Muscle layer of colon (tissue), 2 donors: Measurements from ENCODE around the gene TSPYL6.

Source experiments
- H3K27ac ChIP-seq: one replicate; pipeline ENCODE4 v1.7.0; 2013; ENCODE audit warnings: low read depth, mild to moderate bottlenecking, low read length, moderate library complexity
- H3K27me3 ChIP-seq, 2 donors: one replicate each; pipeline ENCODE4 v1.7.0; 2013; ENCODE audit warnings: low read length in 2 of 2, mild to moderate bottlenecking in 2 of 2; ENCODE audit not compliant: insufficient read depth in 2 of 2, control insufficient read depth in 1 of 2
- H3K36me3 ChIP-seq: one replicate; pipeline ENCODE4 v1.7.0; 2013; ENCODE audit warnings: mild to moderate bottlenecking, low read length; ENCODE audit not compliant: insufficient read depth
- H3K4me1 ChIP-seq: one replicate; pipeline ENCODE4 v1.7.0; 2013; ENCODE audit warnings: mild to moderate bottlenecking, low read length; ENCODE audit not compliant: insufficient read depth
- H3K4me3 ChIP-seq, 2 donors: one replicate each; pipeline ENCODE4 v1.7.0; 2013; ENCODE audit warnings: low read length in 2 of 2, low read depth in 1 of 2, mild to moderate bottlenecking in 1 of 2, moderate library complexity in 1 of 2
- H3K9ac ChIP-seq: one replicate; pipeline ENCODE4 v1.7.0; 2013; ENCODE audit warnings: low read length
- H3K9me3 ChIP-seq: one replicate; pipeline ENCODE4 v1.7.0; 2013; ENCODE audit warnings: mild to moderate bottlenecking, low read length
- donor health status: abdominal sarcoma.
- donor health status: Adenocarcinoma of cecum.

Gene TSPYL6

GRCh38 chr2:54213082-54213481, 42.9 kb downstream of the TSPYL6 start:
- no peaks in the 10 kb centered on the region for H3K4me1 ChIP-seq
- H3K27ac ChIP-seq, result no peak overlapping the region
- no peaks in the 10 kb centered on the region for H3K27me3 ChIP-seq
- no peak overlapping the region for H3K9ac ChIP-seq
- no peaks in the 10 kb centered on the region for H3K36me3 ChIP-seq
- no peak overlapping the region for H3K4me3 ChIP-seq
- peaks cover 7% of the 10 kb centered on the region for H3K9me3 ChIP-seq

GRCh38 chr2:54212456-54212855, 43.6 kb downstream of the TSPYL6 start:
- H3K4me3 ChIP-seq, result no peak overlapping the region
- no peaks in the 10 kb centered on the region for H3K27me3 ChIP-seq
- H3K36me3 ChIP-seq, result no peaks in the 10 kb centered on the region
- peaks cover 7% of the 10 kb centered on the region for H3K9me3 ChIP-seq
- H3K4me1 ChIP-seq, result no peaks in the 10 kb centered on the region
- no peak overlapping the region for H3K9ac ChIP-seq
- H3K27ac ChIP-seq, result no peak overlapping the region

- Histone ChIP-seq H3K9me3 (no peaks in the 10 kb centered on the region), H3K27me3 (no peaks in the 10 kb centered on the region), H3K27ac (no peak overlapping the region), H3K36me3 (no peaks in the 10 kb centered on the region), H3K9ac (no peak overlapping the region), H3K4me3 (no peak overlapping the region), H3K4me1 (no peaks in the 10 kb centered on the region)
These were observed 46.6 kb downstream of the TSPYL6 start for GRCh38 chr2:54209379-54209778.

GRCh38 chr2:54208364-54209240, 47.4 kb downstream of the TSPYL6 start:
- H3K4me1 ChIP-seq, result no peaks in the 10 kb centered on the region
- H3K27ac ChIP-seq, result no peak overlapping the region
- no peak overlapping the region for H3K9ac ChIP-seq

GRCh38 chr2:54207666-54208195, 48.3 kb downstream of the TSPYL6 start:
- Histone ChIP-seq H3K9me3 (no peaks in the 10 kb centered on the region), H3K36me3 (no peaks in the 10 kb centered on the region), H3K27me3 (no peaks in the 10 kb centered on the region), H3K9ac (no peak overlapping the region), H3K27ac (no peak overlapping the region), H3K4me1 (no peaks in the 10 kb centered on the region), H3K4me3 (no peak overlapping the region)

More at GRCh38 chr2:54208364-54209240, 47.4 kb downstream of the TSPYL6 start:
- Histone ChIP-seq H3K27me3 (no peaks in the 10 kb centered on the region), H3K36me3 (no peaks in the 10 kb centered on the region), H3K9me3 (no peaks in the 10 kb centered on the region), H3K4me3 (no peak overlapping the region)

- Histone ChIP-seq H3K27ac (no peak overlapping the region), H3K4me3 (no peak overlapping the region), H3K36me3 (no peaks in the 10 kb centered on the region), H3K9me3 (no peaks in the 10 kb centered on the region), H3K27me3 (no peaks in the 10 kb centered on the region), H3K4me1 (no peaks in the 10 kb centered on the region), H3K9ac (no peak overlapping the region)
These were observed 49.4 kb downstream of the TSPYL6 start for GRCh38 chr2:54206596-54206995.

- no peaks in the 10 kb centered on the region for H3K4me1 ChIP-seq
- H3K9me3 ChIP-seq, result no peaks in the 10 kb centered on the region
- H3K36me3 ChIP-seq, result no peaks in the 10 kb centered on the region
- no peak overlapping the region for H3K4me3 ChIP-seq
- no peak overlapping the region for H3K9ac ChIP-seq
- no peaks in the 10 kb centered on the region for H3K27me3 ChIP-seq
- no peak overlapping the region for H3K27ac ChIP-seq
These were observed 51.6 kb downstream of the TSPYL6 start for GRCh38 chr2:54204476-54204875.
